Stimulated activated CD8-positive, alpha-beta memory T cell treated with anti-CD3 and anti-CD28 coated beads, Interleukin-4, amount 100 ng/mL, for 48 hours (primary cell): ENCODE data around the gene XRCC5.
"Not testable (repeated sequence)": the region's sequence is repeated elsewhere in the genome, so short reads cannot be mapped to it uniquely, and the experiment has no call there.

ENCODE experiments used
- DNase-seq: peaks from one replicate; pipeline ENCODE4 v3.0.0-alpha.2; 2020

The XRCC5 gene

DNA sequence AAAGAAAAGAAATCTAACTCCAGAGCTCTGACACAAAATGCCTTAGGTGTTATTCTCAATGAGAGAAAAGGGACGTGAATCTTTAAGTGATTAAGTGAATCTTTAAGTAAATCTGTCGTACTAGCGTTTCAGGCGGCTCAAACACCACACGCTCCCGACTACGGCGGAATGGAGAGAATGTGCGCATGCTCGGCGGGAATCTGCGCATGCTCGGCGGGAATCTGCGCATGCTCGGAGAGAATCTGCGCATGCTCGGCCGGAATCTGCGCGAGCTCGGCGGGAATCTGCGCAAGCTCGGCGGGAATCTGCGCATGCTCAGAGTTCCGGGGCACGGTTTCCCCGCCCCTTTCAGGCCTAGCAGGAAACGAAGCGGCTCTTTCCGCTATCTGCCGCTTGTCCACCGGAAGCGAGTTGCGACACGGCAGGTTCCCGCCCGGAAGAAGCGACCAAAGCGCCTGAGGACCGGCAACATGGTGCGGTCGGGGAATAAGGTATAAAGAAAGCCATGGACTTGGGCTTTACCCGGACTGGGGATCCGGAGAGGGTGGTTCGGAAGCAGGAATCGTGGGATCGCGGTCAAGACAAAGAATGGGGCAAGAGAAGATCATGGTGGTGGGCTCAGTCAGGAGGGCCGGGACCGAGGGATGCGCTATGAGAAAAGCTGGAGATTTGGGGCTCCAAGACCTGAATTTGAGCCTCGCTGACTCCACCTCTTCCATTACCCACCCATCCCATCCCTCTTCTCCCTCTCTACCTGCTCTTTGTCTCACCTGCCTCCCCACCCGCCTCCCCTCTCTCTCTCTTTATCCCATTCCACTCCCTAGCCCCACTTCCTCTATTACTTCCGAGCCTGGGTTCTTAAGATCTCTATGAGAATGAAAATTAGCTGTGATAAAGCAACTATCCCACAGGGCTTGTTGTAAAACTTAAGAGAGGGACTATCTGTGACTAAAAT is at the start of gene XRCC5:
Gene XRCC5 (plus strand): TSS at position 382 of the 955 bp plus-strand sequence. CDS start 89 bp downstream, at position 471.
- DNase-seq: peak; percentile 99

- no peak for DNase-seq
Observed at GRCh38 chr2:216064014-216064630, 45.0 kb upstream of the XRCC5 start.

- DNase-seq: no peak
Observed at GRCh38 chr2:216064665-216065064, 44.5 kb upstream of the XRCC5 start.

GRCh38 chr2:216066230-216066629 is 42.9 kb upstream of the XRCC5 start:
- DNase-seq: no peak

DNA sequence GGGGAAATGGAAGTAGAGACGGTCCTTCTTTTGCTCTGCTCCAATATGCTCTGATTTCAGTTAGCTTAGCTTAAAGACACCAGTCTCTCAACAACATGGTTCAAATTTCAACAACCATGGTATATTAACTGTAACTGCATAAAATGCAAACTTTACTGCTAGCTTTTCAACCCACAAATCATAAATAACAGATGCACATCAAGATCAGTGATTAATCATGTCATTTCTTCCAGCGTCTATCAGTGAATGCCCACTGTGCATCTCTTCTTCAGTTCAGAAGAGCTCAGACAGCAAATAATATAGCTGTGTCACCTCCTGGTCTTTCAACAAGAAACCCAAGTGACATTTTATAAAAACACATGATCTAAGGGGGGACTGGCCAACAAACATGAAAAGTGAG is 40.1 kb upstream of the XRCC5 start:
- no peak for DNase-seq

- DNase-seq: no peak
Observed at GRCh38 chr2:216070195-216070594, 39.0 kb upstream of the XRCC5 start.

- DNase-seq: no peak
Observed at GRCh38 chr2:216071111-216071851, 37.9 kb upstream of the XRCC5 start.

DNA sequence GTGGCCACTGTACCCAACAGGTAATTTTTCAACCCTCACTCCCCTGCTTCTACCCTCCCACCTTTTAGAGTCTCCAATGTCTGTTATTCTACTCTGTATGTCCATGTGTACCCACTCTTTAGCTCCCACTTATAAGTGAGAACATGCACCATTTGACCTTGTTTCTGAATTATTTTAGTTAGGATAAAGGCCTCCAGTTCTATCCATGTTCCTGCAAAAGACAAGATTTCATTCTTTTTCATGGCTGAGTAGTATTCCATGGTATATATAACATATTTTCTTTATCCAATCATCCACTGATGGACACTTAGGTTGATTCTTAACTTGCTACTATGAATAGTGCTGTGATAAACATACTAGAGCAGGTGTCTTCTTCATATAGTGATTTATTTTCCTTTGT is 36.7 kb upstream of the XRCC5 start:
- no peak for DNase-seq

DNA sequence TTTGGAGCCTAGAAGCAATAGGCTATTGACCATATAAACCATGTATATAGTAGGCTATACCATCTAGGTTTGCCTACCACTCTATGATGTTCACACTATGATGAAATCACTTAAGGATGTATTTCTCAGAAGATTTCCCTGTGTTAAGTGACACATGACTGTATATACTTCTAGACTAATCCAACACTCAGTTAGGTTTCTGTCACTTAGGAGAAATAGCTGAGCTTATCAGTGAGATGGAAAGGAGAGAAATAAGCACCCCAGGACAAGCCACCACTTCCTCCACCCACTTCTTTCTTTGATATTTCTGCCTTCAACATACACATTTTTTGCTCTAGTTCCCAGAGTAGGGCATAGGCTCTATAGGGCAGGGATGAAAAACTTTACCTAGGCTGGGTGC is 35.4 kb upstream of the XRCC5 start:
- no peak for DNase-seq

- no peak for DNase-seq
Observed at GRCh38 chr2:216074380-216074779, 34.8 kb upstream of the XRCC5 start.

DNA sequence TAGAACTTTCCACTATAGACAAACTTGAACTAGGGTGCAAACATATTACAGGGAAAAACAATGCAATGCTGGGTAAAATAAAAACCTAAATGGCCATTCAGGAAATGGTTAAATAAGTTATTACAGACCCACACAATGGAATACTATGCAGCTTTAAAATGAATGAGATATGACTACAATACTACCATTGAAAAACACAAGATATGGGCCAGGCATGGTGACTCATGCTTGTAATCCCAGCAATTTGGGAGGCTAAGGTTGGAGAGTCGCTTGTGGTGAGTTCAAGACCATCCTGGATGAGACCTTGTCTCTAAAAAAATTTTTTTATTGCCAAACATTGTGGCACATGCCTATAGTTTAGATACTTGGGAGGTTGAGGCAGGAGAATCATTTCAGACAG is 34.4 kb upstream of the XRCC5 start:
- DNase-seq: no peak

- no peak for DNase-seq
Observed at GRCh38 chr2:216075510-216076485, 33.4 kb upstream of the XRCC5 start.

DNA sequence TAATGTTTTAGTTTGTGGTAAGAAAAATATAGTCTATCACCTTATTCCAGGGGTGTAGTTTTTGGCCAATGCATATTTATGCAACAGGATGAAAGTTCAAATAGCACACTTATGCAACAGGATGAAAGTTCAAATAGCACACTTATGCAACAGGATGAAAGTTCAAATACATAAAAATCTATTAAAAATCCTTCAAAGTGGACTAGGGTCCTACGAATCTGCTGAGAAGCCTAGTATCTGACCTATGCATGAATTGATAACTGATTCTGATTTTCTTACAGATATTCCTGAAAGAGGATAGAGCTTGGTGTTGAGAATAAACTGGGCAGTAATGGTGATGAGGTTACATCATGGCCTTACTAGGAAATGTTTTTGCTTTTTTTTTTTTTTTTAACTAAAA is 30.4 kb upstream of the XRCC5 start:
- no peak for DNase-seq

- not testable (repeated sequence) for DNase-seq
Observed at GRCh38 chr2:216080048-216080447, 29.1 kb upstream of the XRCC5 start.

GRCh38 chr2:216081012-216081411 is 28.1 kb upstream of the XRCC5 start:
- no peak for DNase-seq

DNA sequence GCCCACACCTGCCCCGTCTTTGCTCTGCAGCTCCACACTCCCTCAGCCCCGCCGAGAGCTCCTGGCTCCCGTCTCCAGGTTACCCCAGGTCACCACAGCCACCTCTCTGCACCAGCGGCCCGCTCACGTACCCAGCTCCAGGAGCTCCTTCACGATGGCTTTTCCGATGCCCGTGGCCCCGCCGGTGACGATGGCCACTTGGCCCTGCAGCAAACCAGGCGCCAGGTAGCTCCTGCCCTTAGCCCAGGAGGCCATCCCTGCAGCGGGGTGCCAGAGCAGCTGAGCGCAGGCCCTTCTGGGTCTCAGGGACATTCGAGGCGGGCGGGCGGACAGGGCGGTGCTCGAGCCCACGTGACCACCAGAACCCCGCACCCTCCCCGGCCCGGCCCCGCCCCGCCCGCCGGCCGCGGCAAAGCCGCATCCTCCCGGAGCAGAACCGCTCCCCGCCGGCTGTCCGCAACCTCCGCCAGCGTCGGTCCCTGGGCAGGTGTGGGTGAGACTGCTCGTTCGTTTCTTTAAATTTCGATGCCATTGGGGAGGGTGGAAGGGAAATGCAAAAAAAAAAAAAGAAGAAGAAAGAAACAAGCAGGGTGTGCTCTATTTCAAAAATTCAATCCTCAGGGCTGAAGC is 27.5 kb upstream of the XRCC5 start, which contains the start of the genes PECR and TMEM169:
Gene PECR (minus strand): TSS at position 323 of the 630 bp plus-strand sequence. CDS start 68 bp downstream, at position 255.
Gene TMEM169 (plus strand): TSS at position 433 of the 630 bp plus-strand sequence. CDS start 14,045 bp downstream, outside the sequence.
- peak; percentile 83 for DNase-seq

- peak; percentile 31 for DNase-seq
Observed at GRCh38 chr2:216082117-216082711, 26.9 kb upstream of the XRCC5 start.

DNA sequence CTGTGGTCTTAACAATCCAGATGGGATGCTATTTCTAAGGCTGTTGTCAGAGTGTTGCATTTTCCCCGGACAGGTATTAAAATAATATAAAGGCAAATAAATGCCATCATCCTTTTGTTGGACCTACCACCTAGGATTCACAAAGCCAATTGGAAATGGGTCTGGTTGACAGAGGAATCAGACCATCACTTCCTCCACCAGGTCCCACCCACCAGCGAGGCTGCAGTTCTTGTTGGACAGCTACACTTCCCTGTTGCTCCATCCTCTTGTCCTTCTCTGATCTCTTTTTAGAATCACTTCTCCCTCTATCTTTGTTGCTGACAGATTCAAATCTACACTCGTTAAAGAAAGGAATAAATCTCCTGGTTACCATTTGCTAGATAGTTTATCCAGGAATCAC is 26.3 kb upstream of the XRCC5 start:
- no peak for DNase-seq

DNA sequence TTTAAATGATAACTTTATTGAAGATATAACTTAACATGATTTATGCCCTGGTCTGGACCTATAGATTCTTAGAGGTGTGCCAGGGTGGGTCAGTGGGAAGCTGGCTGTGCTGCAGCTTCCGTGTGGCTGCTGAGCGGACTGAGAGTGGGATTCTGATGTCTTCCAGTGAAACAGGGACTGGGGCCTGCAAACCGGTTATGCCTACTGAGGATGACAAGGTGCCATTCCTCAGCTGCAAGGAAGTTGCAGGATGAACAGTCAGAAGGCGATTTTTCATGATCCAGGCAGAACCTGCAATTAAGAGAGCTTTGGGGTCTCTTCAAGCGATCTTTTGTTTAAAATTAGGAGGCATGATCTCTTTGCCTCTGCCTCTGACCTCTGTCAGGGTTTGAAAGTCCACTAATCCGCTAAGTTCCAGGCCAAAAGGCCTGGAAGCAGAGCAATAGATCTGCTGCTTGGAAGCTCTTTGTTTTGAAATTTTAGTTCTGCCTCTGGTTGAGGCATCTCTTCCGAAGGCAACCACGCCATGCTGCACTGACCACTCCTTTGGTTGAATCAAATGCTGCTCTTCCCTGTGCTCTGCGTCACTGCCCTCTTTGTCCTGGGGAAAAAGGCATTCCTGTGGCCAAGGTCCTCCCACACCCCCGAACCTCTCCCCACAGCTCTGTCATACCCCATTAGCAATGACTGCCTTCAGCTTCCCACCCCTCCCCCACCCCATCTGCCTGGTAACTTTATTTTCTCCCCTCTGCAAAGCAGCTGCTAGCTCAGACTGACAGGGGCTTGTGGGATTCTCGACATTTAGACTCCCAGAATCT is 25.5 kb upstream of the XRCC5 start:
- no peak for DNase-seq

GRCh38 chr2:216084547-216084946 is 24.6 kb upstream of the XRCC5 start:
- no peak for DNase-seq
